ENCODE data around the gene SEMA4D.

SEMA4D gene

DNA sequence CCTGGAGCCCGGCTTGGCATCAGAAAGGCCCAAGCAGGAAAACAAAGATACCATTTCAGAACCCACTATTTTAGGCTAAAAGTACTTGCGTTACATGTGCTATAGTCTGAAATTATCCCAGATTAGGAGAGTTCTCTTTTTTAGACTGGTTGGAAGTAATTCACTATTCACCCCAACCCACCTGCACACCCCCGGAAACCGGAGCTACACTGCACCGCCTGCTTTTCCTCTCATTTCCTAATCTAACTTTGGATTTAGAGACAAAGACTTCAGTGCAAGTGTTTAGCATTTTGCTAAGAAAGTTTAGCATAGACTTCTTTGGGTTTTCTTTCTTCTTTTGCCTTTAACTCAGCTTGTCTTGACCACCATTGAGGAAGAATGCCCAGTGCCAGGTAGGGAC, 100.4 kb downstream of the SEMA4D start:
- H3K27ac ChIP-seq (ENCODE audit: low read depth, low read length): no peak overlapping the region
- no peak overlapping the region for H2BK15ac ChIP-seq (replicated peaks; ENCODE audit: low read depth)
- no CpG with 5 or more reads among the region's 5 CpGs for WGBS (ENCODE audit: extremely low coverage, insufficient coverage, low lambda C conversion rate)

DNA sequence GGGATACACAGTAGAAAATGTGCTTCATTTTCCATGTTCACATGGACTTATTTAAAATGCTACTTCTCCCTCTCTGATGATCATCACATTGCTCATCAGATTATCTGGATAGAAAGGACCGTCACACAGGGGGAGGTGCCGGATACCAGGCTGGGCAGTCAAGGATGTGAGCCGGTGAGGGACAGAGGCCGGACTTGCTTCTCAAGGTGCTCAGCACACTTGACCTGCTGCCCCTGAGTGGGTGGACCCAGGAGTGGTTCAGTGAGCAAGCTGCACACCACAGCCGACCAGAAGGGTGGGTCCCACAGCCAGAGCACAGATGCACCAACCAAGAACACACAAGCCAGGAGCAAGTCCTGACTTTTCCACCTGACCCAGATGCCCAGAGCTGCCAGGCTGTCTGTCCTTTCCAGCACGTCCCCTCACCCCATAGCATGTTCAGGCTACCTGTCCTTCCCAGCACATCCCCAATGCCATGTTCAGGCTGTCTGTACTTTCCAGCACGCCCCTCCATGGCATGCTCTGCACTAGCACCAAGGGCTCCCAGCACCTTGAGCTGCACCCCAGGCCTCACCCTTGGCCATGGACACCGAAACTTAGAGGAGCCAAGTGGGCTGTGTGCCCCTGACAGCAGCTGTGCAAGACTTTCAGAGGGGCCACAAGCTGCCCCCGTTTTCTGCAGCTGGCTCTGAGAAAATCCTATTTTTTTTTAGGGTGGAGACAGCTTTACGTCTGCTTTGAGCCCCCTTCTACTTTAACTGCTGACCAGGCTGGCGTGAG, 101.8 kb downstream of the SEMA4D start:
- H2AK5ac ChIP-seq (ENCODE audit: low read length): no peak overlapping the region
- H3K4me2 ChIP-seq (ENCODE audit: low read length): no peak overlapping the region
- no peaks in the 10 kb centered on the region for H3K36me3 ChIP-seq (ENCODE audit: control insufficient read depth, insufficient read depth, low read length)
- H3K4me1 ChIP-seq (ENCODE audit: control insufficient read depth, low read depth, low read length): no peaks in the 10 kb centered on the region
- no peak overlapping the region for H3K18ac ChIP-seq (ENCODE audit: low read length)
- no peak overlapping the region for H3K9ac ChIP-seq (ENCODE audit: low read length)
- H4K5ac ChIP-seq (ENCODE audit: low read length): no peak overlapping the region
- H2BK5ac ChIP-seq (ENCODE audit: low read length): no peak overlapping the region
- no peak overlapping the region for H3K56ac ChIP-seq (ENCODE audit: low read length)
- H3K27me3 ChIP-seq (ENCODE audit: insufficient read depth, low read length, poor library complexity): no peaks in the 10 kb centered on the region
- no peak overlapping the region for H4K8ac ChIP-seq (ENCODE audit: low read depth, low read length)
- H2BK120ac ChIP-seq (ENCODE audit: low read depth, low read length): no peak overlapping the region
- no CpG with 5 or more reads among the region's 11 CpGs for WGBS (ENCODE audit: extremely low coverage, insufficient coverage, low lambda C conversion rate)
- H3K27ac ChIP-seq (ENCODE audit: low read depth, low read length): no peak overlapping the region
- no peak overlapping the region for H2BK15ac ChIP-seq (replicated peaks; ENCODE audit: low read depth)
- no peak overlapping the region for H3K23ac ChIP-seq (ENCODE audit: low read length)
- no peak for DNase-seq
- no peak overlapping the region for H3K4me3 ChIP-seq (ENCODE audit: low read length)
- H3K79me2 ChIP-seq (ENCODE audit: control insufficient read depth, insufficient read depth, low read length): no peaks in the 10 kb centered on the region
- no peaks in the 10 kb centered on the region for H3K79me1 ChIP-seq (ENCODE audit: low read length)
- H3K4ac ChIP-seq (ENCODE audit: low read depth, low read length): no peak overlapping the region

More for the DNA sequence above, 100.4 kb downstream of the SEMA4D start:
- H4K8ac ChIP-seq (ENCODE audit: low read depth, low read length): no peak overlapping the region
- no peak overlapping the region for H2AK5ac ChIP-seq (ENCODE audit: low read length)
- H3K4ac ChIP-seq (ENCODE audit: low read depth, low read length): no peak overlapping the region
- no peak overlapping the region for H3K23ac ChIP-seq (ENCODE audit: low read length)
- no peak overlapping the region for H3K4me3 ChIP-seq (ENCODE audit: low read length)
- H4K5ac ChIP-seq (ENCODE audit: low read length): no peak overlapping the region
- no peak for DNase-seq
- no peak overlapping the region for H3K9ac ChIP-seq (ENCODE audit: low read length)
- no peak overlapping the region for H2BK5ac ChIP-seq (ENCODE audit: low read length)
- H3K4me2 ChIP-seq (ENCODE audit: low read length): no peak overlapping the region
- H3K27me3 ChIP-seq (ENCODE audit: insufficient read depth, low read length, poor library complexity): no peaks in the 10 kb centered on the region
- no peaks in the 10 kb centered on the region for H3K79me1 ChIP-seq (ENCODE audit: low read length)
- H3K36me3 ChIP-seq (ENCODE audit: control insufficient read depth, insufficient read depth, low read length): no peaks in the 10 kb centered on the region
- no peaks in the 10 kb centered on the region for H3K79me2 ChIP-seq (ENCODE audit: control insufficient read depth, insufficient read depth, low read length)
- no peaks in the 10 kb centered on the region for H3K4me1 ChIP-seq (ENCODE audit: control insufficient read depth, low read depth, low read length)
- H3K56ac ChIP-seq (ENCODE audit: low read length): no peak overlapping the region
- no peak overlapping the region for H3K18ac ChIP-seq (ENCODE audit: low read length)
- H2BK120ac ChIP-seq (ENCODE audit: low read depth, low read length): no peak overlapping the region

DNA sequence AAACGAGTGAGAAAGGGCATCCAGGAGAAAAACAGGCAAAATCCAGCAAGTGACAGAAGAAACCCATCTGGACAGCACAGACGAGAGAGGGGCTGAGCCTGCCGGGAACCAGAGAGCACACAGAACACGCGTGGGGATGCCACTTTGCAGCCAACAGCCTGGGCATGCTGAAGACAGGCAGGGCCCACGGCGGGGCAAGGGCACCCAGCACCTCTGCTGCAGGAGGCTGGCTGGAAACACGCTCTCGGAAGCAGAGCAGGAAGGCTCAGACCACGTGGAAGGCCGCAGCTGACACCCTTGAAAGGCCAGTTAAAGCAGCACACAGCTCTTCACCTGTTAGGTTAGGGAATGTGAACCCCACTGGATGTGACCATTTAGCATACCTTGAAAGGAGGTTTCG, 103.5 kb downstream of the SEMA4D start:
- Histone ChIP-seq H3K79me1 (ENCODE audit: low read length) (no peaks in the 10 kb centered on the region), H3K27ac (ENCODE audit: low read depth, low read length) (no peak overlapping the region), H3K23ac (ENCODE audit: low read length) (no peak overlapping the region), H4K8ac (ENCODE audit: low read depth, low read length) (no peak overlapping the region), H3K79me2 (ENCODE audit: control insufficient read depth, insufficient read depth, low read length) (no peaks in the 10 kb centered on the region), H3K4ac (ENCODE audit: low read depth, low read length) (no peak overlapping the region), H2AK5ac (ENCODE audit: low read length) (no peak overlapping the region), H3K56ac (ENCODE audit: low read length) (no peak overlapping the region), H3K4me1 (ENCODE audit: control insufficient read depth, low read depth, low read length) (no peaks in the 10 kb centered on the region), H3K18ac (ENCODE audit: low read length) (no peak overlapping the region), H3K36me3 (ENCODE audit: control insufficient read depth, insufficient read depth, low read length) (no peaks in the 10 kb centered on the region), H3K4me2 (ENCODE audit: low read length) (no peak overlapping the region), H3K4me3 (ENCODE audit: low read length) (no peak overlapping the region), H3K9ac (ENCODE audit: low read length) (no peak overlapping the region), H3K27me3 (ENCODE audit: insufficient read depth, low read length, poor library complexity) (no peaks in the 10 kb centered on the region), H2BK5ac (ENCODE audit: low read length) (no peak overlapping the region), H2BK15ac (replicated peaks; ENCODE audit: low read depth) (no peak overlapping the region), H4K5ac (ENCODE audit: low read length) (no peak overlapping the region), H2BK120ac (ENCODE audit: low read depth, low read length) (no peak overlapping the region)
- DNase-seq: no peak
- WGBS (ENCODE audit: extremely low coverage, insufficient coverage, low lambda C conversion rate): no CpG with 5 or more reads among the region's 12 CpGs

DNA sequence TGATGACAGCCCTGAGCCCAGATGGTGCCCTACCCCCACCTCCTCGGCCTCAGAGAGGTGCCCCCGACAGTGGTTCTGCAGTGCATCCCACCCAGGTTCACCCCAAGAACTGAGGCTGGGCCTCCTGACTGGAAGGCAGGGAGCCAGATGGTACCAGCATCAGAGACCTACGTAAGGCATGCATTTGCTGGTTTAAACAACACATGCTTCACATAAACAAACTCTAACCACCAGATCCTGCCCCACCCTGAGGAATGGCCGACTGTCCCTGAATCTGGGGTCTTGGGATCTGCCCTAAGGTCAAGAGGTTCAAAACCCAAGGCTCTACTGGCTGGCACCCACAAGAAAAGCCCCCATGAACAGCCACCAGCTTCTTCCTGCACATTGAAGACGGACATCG, 106.3 kb downstream of the SEMA4D start:
- Histone ChIP-seq H2AK5ac (ENCODE audit: low read length) (no peak overlapping the region), H3K36me3 (ENCODE audit: control insufficient read depth, insufficient read depth, low read length) (no peaks in the 10 kb centered on the region), H3K18ac (ENCODE audit: low read length) (no peak overlapping the region), H3K27ac (ENCODE audit: low read depth, low read length) (no peak overlapping the region), H3K79me2 (ENCODE audit: control insufficient read depth, insufficient read depth, low read length) (no peaks in the 10 kb centered on the region), H4K8ac (ENCODE audit: low read depth, low read length) (no peak overlapping the region), H3K23ac (ENCODE audit: low read length) (no peak overlapping the region), H3K79me1 (ENCODE audit: low read length) (no peaks in the 10 kb centered on the region), H3K4ac (ENCODE audit: low read depth, low read length) (no peak overlapping the region), H3K4me2 (ENCODE audit: low read length) (no peak overlapping the region), H2BK15ac (replicated peaks; ENCODE audit: low read depth) (no peak overlapping the region), H2BK120ac (ENCODE audit: low read depth, low read length) (no peak overlapping the region), H3K9ac (ENCODE audit: low read length) (no peak overlapping the region), H2BK5ac (ENCODE audit: low read length) (no peak overlapping the region), H3K4me3 (ENCODE audit: low read length) (no peak overlapping the region), H3K56ac (ENCODE audit: low read length) (no peak overlapping the region), H4K5ac (ENCODE audit: low read length) (no peak overlapping the region), H3K27me3 (ENCODE audit: insufficient read depth, low read length, poor library complexity) (no peaks in the 10 kb centered on the region), H3K4me1 (ENCODE audit: control insufficient read depth, low read depth, low read length) (no peaks in the 10 kb centered on the region)
- DNase-seq: no peak
- WGBS (ENCODE audit: extremely low coverage, insufficient coverage, low lambda C conversion rate): no CpG with 5 or more reads among the region's 6 CpGs

DNA sequence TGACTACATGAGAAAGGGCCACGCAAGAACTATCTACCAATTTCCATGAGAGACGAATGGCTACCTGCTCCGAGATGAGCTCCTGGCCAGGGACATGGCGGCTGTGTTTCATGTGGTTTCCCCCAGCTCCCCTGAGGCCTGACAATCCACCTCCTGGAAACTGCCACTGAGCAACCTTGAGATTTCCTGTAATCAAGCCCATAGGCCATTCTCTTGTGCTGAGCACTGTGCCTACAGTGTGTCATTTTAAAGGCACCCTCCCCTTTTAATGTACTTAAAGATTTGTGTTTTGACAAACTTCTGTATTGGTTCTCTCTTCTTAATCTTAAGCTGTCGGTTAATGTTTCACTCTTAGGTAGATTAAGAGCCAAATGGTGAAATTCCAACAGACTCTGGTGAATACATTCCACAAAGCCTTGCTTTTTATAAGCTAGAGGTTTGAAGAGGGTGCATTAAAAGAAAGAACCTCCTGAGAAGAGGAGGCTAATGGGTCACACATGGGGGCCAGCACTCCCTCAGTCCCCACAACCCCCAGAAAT, 107.3 kb downstream of the SEMA4D start:
- no peaks in the 10 kb centered on the region for H3K36me3 ChIP-seq (ENCODE audit: control insufficient read depth, insufficient read depth, low read length)
- no peak overlapping the region for H3K23ac ChIP-seq (ENCODE audit: low read length)
- H4K8ac ChIP-seq (ENCODE audit: low read depth, low read length): no peak overlapping the region
- H2BK5ac ChIP-seq (ENCODE audit: low read length): no peak overlapping the region
- no peak overlapping the region for H4K5ac ChIP-seq (ENCODE audit: low read length)
- no peak overlapping the region for H3K4me2 ChIP-seq (ENCODE audit: low read length)
- H3K27me3 ChIP-seq (ENCODE audit: insufficient read depth, low read length, poor library complexity): no peaks in the 10 kb centered on the region
- no peak overlapping the region for H2AK5ac ChIP-seq (ENCODE audit: low read length)
- H3K79me2 ChIP-seq (ENCODE audit: control insufficient read depth, insufficient read depth, low read length): no peaks in the 10 kb centered on the region
- H3K56ac ChIP-seq (ENCODE audit: low read length): no peak overlapping the region
- H3K79me1 ChIP-seq (ENCODE audit: low read length): no peaks in the 10 kb centered on the region
- no peak overlapping the region for H3K9ac ChIP-seq (ENCODE audit: low read length)
- H3K4me3 ChIP-seq (ENCODE audit: low read length): no peak overlapping the region
- H3K4ac ChIP-seq (ENCODE audit: low read depth, low read length): no peak overlapping the region
- no peak overlapping the region for H2BK15ac ChIP-seq (replicated peaks; ENCODE audit: low read depth)
- no peak overlapping the region for H3K18ac ChIP-seq (ENCODE audit: low read length)
- H3K27ac ChIP-seq (ENCODE audit: low read depth, low read length): no peak overlapping the region
- no peak overlapping the region for H2BK120ac ChIP-seq (ENCODE audit: low read depth, low read length)
- WGBS (ENCODE audit: extremely low coverage, insufficient coverage, low lambda C conversion rate): no CpG with 5 or more reads among the region's 5 CpGs
- no peaks in the 10 kb centered on the region for H3K4me1 ChIP-seq (ENCODE audit: control insufficient read depth, low read depth, low read length)
- DNase-seq: no peak

Data from mesendoderm (in vitro differentiated cells).